Muscle of leg (tissue), 11 donors: Measurements from ENCODE around the gene PPIE. TPM values are rescaled to one million over a fixed set of nuclear protein-coding genes. Genes with fewer than 3 reads are reported as not detected.
"Not testable (repeated sequence)": the region's sequence is repeated elsewhere in the genome, so short reads cannot be mapped to it uniquely, and the experiment has no call there.

ENCODE experiments used
- DNase-seq: peaks from one replicate; pipeline ENCODE4 v3.0.0; 2013
- H3K27ac ChIP-seq: one replicate; pipeline ENCODE4 v1.5.1; 2013; ENCODE audit warnings: mild to moderate bottlenecking, low read length, control low read depth
- H3K27me3 ChIP-seq: one replicate; pipeline ENCODE4 v1.6.1; 2013; ENCODE audit warnings: low read length; ENCODE audit not compliant: control insufficient read depth, insufficient read depth
- H3K36me3 ChIP-seq: one replicate; pipeline ENCODE4 v1.6.1; 2013; ENCODE audit warnings: low read length; ENCODE audit not compliant: control insufficient read depth, insufficient read depth
- H3K4me1 ChIP-seq: one replicate; pipeline ENCODE4 v1.6.1; 2013; ENCODE audit warnings: low read length; ENCODE audit not compliant: control insufficient read depth, insufficient read depth
- H3K4me3 ChIP-seq: one replicate; pipeline ENCODE4 v1.5.1; 2013; ENCODE audit warnings: low read length, control low read depth
- H3K9me3 ChIP-seq: replicated peaks from 2 replicates; pipeline ENCODE4 v1.6.1; 2013; ENCODE audit warnings: low read depth, low read length; ENCODE audit not compliant: control insufficient read depth
- WGBS: methylation state at CpG from one replicate; pipeline ENCODE4 v1.1.5; 2013; ENCODE audit warnings: missing lambda C conversion rate; ENCODE audit not compliant: insufficient coverage; 5-methylcytosine and 5-hydroxymethylcytosine counted together
- polyA plus RNA-seq, 8 donors: library from polyadenylated mRNA; unstranded; fragments of 120-200 nt; gene quantifications; one replicate each; pipeline versions ENCODE4 v1.2.1 to v1.2.3, GENCODE V29; 2013; ENCODE audit warnings: inconsistent platforms in 1 of 8, low replicate concordance in 1 of 8; ENCODE audit not compliant: insufficient read length in 8 of 8, insufficient read depth in 1 of 8
- total RNA-seq: library from RNA; stranded (reverse); fragments of 120-200 nt; gene quantifications from one replicate; pipeline ENCODE4 v1.2.4, GENCODE V29; 2013

Gene PPIE
- total and polyA plus RNA-seq, 9 donors: 35.3 to 48.6 (median 43.1) TPM

GRCh38 chr1:39763619-39764374, 25.1 kb downstream of the PPIE start:
- H3K36me3 ChIP-seq, H3K27ac ChIP-seq, H3K27me3 ChIP-seq, DNase-seq, H3K4me1 ChIP-seq, H3K9me3 ChIP-seq, H3K4me3 ChIP-seq: not testable (repeated sequence)
- no CpG with 5 or more reads among the region's 18 CpGs for WGBS

- no CpG with 5 or more reads among the region's 19 CpGs for WGBS
- not testable (repeated sequence) for H3K4me1 ChIP-seq, DNase-seq, H3K27ac ChIP-seq, H3K9me3 ChIP-seq, H3K27me3 ChIP-seq, H3K4me3 ChIP-seq, H3K36me3 ChIP-seq
Observed at GRCh38 chr1:39764512-39764911, 25.8 kb downstream of the PPIE start.

GRCh38 chr1:39766466-39766865, 27.8 kb downstream of the PPIE start:
- not testable (repeated sequence) for H3K27me3 ChIP-seq, DNase-seq
- no CpG with 5 or more reads among the region's 5 CpGs for WGBS

GRCh38 chr1:39769502-39769901, 30.8 kb downstream of the PPIE start:
- not testable (repeated sequence) for H3K9me3 ChIP-seq
- WGBS: 88% methylated on average over 6 of the region's 19 CpGs

More at GRCh38 chr1:39766466-39766865, 27.8 kb downstream of the PPIE start:
- H3K4me1 ChIP-seq, H3K9me3 ChIP-seq, H3K27ac ChIP-seq, H3K36me3 ChIP-seq, H3K4me3 ChIP-seq: not testable (repeated sequence)

GRCh38 chr1:39770100-39771021, 31.7 kb downstream of the PPIE start:
- H3K4me1 ChIP-seq, H3K4me3 ChIP-seq, H3K36me3 ChIP-seq, H3K27me3 ChIP-seq, DNase-seq, H3K9me3 ChIP-seq, H3K27ac ChIP-seq: not testable (repeated sequence)
- no CpG with 5 or more reads among the region's 71 CpGs for WGBS

More at GRCh38 chr1:39769502-39769901, 30.8 kb downstream of the PPIE start:
- not testable (repeated sequence) for H3K27me3 ChIP-seq, H3K4me1 ChIP-seq, DNase-seq, H3K4me3 ChIP-seq, H3K27ac ChIP-seq, H3K36me3 ChIP-seq

- H3K36me3 ChIP-seq, H3K4me3 ChIP-seq, H3K9me3 ChIP-seq, H3K27me3 ChIP-seq, DNase-seq, H3K27ac ChIP-seq, H3K4me1 ChIP-seq: not testable (repeated sequence)
- 0% methylated on average over 9 of the region's 57 CpGs for WGBS
Observed at GRCh38 chr1:39771022-39771532, 32.4 kb downstream of the PPIE start, which contains the start of gene OXCT2. Gene OXCT2 (minus strand): TSS chr1:39771348. CDS start chr1:39771255, 93 bp downstream.

GRCh38 chr1:39773369-39773979, 34.8 kb downstream of the PPIE start:
- no CpG with 5 or more reads among the region's 23 CpGs for whole genome bisulfite sequencing
- not testable (repeated sequence) for H3K4me1 ChIP-seq, H3K36me3 ChIP-seq, H3K4me3 ChIP-seq, H3K27me3 ChIP-seq, H3K27ac ChIP-seq, H3K9me3 ChIP-seq, DNase-seq

GRCh38 chr1:39775141-39775540, 36.5 kb downstream of the PPIE start:
- 72% methylated on average over 9 of the region's 11 CpGs for WGBS

GRCh38 chr1:39775676-39776399, 37.2 kb downstream of the PPIE start:
- H3K36me3 ChIP-seq, DNase-seq, H3K27me3 ChIP-seq, H3K4me3 ChIP-seq, H3K9me3 ChIP-seq, H3K4me1 ChIP-seq, H3K27ac ChIP-seq: not testable (repeated sequence)
- WGBS: 70% methylated on average over 4 of the region's 20 CpGs

More at GRCh38 chr1:39775141-39775540, 36.5 kb downstream of the PPIE start:
- not testable (repeated sequence) for H3K27ac ChIP-seq, H3K4me1 ChIP-seq, DNase-seq, H3K9me3 ChIP-seq, H3K4me3 ChIP-seq, H3K36me3 ChIP-seq, H3K27me3 ChIP-seq
